ENCODE data around the gene CASP7.
"Not testable (repeated sequence)": the region's sequence is repeated elsewhere in the genome, so short reads cannot be mapped to it uniquely, and the experiment has no call there.

CASP7 gene

DNA sequence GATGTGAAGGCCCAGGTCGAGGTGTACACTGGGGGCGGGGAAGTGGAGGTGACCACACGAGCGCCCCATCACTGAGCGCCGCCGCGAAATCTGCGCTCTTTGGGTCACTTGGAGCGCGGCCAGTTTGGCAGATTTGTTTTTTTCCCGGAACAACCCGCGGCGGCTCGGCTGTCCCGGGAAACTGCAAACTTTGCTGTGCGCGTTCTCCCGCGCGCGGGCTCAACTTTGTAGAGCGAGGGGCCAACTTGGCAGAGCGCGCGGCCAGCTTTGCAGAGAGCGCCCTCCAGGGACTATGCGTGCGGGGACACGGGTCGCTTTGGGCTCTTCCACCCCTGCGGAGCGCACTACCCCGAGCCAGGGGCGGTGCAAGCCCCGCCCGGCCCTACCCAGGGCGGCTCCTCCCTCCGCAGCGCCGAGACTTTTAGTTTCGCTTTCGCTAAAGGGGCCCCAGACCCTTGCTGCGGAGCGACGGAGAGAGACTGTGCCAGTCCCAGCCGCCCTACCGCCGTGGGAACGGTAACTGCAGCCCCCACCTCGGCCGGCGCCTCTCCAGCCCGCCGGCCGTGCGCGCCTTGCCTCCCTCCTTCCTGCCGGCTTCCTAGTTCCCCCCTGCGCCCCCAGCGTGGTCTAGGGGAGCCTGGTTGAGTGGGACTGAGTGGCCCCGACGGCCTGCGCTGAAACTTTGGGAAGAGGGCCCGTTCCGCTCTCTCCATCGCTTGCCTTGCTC is at the start of gene CASP7:
Gene CASP7, plus strand, starts transcription at position 450 of the 727 bp plus-strand sequence. CDS start 17,582 bp downstream, outside the sequence.
- DNase-seq: peak; percentile 93

DNA sequence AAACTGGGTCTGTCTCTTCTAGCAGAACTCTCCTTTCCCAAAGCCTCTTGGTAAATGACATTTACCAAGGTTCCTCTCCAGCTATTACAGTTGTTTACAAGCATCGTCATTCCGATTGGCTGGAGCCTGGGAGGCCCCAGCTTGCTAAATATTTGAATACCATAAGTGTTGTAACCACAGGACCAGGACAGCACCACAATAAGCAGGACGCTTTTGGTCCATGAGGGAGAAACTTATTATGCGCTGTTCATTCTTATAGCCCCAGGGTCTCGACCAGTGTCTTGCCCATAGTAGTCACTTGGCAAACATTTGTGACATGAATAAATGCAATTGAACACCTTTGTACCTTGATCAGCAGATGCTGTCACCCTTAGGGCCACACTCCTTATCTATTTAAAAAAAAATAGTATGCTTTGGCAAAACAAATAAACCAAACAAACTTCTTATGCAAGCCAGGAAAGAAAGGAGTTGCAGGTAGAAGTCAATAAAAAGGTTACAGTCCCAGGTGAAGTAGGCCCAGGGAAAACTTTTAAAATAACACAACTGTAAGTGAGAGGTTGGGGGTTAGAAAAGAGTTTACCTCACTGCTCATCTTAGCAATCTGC is 48.7 kb upstream of the CASP7 start:
- no peak for DNase-seq

DNA sequence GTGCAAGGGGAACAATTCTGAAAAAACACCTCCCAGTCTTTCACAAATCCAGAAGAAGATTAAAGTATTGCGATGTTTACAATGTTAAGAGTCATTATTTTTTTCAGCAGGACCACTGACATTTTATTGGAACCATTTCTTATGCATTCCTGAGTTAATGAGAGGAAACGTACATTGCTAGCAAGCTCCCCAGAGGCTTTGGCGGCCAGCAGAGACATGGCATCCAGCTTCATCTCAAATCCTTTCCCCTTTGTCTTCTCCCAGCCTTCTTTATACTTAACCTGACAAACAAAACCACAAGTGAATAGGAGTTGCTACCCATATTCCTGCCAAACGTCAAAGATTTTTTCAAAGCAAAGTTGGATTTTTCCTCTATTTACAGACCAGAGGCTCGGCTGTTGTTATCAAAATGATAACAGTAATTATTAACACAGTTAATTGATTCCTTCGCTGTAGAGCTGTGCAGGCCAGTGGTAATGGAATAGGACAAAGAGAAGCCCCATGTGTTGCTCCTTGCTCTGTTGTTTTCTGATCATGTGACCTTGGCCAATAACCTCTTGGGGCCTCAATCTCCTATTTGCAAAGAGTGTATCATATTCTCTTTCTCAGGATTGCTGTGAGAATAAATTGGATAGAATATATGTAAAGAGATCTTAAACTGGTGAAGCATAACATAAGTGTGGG is 47.9 kb upstream of the CASP7 start:
- DNase-seq: no peak

DNA sequence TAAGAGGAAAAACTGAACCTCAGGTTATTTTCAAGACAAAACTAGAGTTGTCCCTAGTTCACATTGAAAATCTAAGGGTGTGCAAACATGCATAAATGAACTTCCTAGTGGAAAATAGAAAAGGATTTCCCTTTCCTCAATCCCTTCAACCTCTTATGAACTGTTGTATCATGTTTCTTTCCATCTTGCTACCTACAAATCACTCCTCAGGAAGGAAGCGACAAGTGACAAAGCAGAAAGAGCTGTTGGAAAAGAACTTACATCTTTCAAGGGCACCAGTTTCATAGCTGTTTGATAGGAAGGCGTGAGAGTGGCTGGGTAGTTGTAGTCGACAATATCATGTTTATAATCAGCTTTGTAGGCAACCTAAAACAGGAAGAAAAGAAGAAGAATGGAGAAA is 39.7 kb upstream of the CASP7 start:
- no peak for DNase-seq

DNA sequence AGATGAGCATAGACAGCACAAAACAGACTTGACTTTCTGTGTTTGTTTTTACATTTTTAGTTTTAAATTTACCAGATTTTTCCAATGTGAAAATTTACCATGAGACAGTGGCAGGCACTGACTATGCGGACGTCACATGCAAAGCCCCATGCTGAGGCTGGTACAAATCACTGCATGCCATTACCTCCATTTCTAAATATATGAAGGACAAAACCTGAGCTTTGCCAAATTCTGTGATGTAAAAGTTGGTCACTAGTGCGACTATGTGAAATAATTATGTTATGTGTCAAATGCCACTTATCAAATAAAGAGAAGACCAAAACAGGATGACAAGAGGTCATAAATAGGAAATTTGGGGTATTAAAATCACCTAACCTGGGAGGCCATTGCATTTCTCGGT is 38.0 kb upstream of the CASP7 start:
- no peak for DNase-seq

DNA sequence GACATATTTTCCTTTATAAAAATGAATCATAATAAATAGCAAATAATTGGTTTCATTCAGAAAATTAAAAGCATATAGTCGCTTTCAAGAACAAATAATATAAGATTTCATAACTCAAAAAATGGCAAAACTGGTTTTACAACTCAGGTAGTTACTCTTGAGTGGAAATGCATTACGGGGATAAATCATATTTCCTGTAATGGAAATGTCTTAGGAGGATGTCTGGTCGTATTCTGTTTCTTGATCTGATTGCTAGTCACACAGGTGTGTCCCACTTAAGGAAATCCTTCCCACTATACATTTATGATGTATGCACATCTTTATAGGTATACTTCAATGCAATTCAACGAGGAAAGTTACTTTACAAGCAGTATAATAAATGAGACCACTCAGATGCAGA is 36.5 kb upstream of the CASP7 start:
- no peak for DNase-seq

DNA sequence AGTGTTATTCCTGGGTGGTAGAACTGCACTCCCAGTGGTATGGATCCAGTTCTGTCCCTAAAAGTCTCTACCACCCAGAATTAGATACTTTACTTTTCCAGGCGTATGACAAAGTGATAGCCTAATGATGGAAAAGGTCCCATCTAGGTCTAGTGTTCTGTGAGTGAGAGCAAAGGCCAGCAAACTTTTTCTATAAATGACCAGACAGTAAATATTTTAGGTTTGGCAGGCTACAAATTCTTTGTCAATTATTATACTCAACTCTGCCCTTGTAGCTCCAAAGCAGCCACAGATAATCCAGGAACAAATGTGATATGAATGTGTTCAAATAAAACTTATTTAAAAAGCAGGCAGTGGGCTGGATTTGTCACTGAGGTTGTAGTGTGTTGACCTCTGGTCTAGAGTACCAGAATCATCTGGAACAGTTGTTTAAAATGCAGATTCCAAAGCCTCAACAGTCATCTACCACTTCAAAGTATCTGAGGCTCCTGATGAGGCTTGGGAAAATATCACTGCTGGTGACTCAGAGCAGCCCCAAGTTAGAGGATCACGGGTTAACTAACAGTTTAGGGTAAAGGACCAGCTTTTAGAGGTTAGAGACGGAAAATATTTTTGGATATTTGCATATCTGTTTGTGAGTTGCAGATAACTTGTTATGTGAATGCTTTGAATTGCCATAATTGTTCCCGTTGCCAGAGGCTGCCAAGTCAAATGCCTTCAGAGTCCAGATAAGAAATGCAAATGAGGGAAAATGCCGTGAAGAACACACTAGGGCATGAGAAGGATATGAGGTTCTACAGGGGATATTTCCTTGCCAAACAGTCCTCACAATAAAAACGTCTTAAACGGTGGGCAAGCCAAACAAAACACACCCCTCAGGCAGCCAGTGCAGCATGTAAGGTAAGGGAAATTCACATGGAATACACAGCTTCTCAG is 35.3 kb upstream of the CASP7 start:
- no peak for DNase-seq

DNA sequence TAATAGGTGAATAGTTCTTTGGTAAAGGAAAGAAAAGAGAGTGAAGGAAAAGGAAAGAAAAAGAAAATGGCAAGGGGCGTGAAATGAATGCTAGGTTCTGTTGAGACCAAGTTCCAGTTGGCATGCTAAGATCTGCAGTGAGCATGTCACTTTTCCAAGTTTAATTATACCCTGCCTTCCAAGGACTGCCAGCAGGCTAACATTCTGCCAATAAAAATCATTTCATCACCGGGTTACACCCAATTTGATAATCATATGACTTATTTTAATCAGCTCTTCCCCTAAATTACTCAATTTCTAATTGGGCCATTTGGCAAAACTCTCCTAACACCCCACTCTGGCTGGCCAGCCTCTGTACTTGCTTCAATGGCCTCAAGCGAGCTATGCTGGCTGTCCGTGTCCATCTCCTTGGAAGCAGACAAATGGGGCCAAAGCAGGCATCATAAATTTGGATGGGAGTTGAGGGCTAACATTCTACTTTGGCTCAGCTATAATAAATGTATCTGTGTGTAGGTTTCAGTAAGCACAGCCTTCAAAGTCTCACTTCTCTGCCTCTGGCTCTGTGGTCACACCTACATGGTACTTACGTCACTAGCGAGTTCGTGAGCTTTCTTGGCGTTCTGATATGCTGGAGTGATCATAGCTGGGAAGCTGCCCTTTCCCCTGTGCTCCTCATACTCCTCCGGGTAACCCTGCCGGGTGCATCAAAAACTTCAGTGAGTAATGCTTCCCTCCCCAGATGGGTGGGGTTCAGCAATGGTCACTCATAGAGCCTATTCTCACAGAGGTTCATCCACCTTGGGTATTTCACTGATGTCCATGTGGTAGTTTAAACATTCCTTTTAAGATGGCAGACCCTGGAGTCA is 33.1 kb upstream of the CASP7 start:
- DNase-seq: no peak

DNA sequence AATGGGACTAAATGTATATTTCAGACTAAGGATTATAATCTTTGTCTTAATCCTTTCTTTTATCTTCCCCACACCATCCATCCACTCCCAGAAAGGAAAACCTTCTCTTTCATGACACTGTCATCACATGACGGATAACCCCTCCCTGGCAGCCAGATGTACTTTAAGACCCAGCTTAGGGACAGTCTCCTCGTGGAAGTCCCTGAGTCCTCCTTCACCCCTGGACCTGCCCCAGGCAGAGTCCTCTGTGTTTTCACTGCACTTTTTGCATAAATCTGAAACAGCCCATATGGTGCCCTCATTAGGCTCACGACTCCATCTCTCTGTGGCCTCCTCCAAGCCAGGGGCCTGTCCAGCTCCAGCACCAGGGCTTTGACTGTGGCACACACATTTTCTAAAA is 31.9 kb upstream of the CASP7 start:
- DNase-seq: no peak

DNA sequence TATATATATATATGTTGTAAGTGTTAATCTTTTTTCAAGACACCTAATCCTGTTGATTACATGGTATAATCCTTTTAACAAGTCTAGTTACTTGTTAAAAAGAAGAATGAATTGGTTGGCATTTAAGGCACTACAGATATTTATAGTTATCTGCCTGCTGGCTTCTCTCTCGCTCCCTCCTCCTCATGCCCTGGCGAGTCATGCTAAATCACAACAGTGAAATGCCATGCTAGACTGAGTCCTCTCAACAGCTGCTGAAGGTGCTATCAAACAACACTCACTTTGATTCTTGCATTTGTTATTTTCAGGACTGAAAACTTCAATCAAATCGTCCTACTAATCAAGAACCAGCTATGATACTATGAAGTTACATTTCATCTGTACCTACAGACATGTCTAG is 31.2 kb upstream of the CASP7 start:
- no peak for DNase-seq

DNA sequence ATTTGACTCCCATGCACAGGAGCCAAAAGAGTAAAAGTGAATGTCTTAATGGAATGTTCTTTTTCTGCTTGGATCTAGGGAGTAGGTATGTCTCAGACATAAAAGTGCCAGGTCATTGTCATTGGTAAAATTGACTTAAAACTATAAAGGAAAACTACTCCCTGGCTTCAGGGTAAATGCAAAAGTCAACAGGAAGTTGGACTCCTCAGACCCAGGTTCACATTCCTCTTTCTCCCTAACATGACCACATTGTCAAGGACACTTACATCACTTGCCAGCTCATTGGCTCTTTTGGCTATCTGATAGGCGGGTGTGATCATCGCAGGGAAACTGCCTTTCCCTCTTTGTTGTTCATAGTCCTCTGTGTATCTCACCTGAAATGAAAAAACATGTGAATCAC is 29.5 kb upstream of the CASP7 start:
- no peak for DNase-seq

DNA sequence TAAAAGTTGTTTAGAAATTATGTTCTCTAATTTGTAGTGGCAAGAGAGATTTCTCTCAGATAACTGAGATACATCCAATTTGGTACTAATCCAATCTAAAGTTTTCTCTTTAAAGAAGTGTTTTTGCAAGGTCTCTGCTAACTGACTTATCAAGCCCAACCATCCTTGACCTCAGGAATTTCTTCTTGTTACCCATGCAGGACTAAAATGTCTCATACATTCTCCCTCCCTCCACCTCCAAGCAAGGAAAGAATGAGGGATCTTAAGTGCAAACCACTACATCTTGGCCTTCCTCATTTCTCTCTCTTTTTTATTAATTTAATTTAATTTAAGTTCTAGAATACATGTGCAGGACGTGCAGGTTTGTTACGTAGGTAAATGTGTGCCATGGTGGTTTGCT is 28.7 kb upstream of the CASP7 start:
- no peak for DNase-seq

DNA sequence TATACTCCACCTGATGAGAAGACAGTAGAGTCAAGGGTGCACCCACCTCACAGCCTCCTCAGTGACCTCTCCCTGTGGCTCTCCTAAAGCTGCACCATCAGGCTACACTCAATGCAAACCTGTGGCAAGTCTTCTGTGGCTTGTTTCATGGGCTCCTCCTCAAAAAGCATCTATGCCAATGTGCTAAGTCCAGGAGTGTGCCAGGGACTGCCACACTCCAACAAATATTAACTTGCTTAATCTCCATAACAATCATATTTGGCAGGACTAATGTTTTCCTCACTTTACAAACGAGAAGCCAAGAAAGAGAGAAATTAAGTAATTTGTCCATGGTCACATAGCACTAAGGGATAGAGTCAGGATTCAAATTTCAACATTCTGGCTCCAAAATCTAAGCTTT is 27.8 kb upstream of the CASP7 start:
- DNase-seq: no peak

DNA sequence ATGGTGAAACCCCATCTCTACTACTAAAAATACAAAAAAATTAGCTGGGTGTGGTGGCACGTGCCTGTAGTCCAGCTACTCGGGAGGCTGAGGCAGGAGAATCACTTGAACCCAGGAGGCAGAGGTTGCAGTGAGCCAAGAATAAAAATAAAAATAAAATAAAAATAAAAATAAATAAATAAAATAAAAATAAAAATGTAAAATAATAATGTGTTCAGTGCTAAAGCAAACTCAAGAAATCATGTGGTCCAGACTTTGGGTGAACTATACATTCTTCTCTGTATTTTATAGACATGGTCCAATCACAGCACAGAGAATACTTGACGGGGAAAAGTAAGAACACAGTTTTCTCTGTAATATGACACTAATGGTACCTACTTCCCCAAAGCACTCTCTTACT is 27.3 kb upstream of the CASP7 start:
- not testable (repeated sequence) for DNase-seq

DNA sequence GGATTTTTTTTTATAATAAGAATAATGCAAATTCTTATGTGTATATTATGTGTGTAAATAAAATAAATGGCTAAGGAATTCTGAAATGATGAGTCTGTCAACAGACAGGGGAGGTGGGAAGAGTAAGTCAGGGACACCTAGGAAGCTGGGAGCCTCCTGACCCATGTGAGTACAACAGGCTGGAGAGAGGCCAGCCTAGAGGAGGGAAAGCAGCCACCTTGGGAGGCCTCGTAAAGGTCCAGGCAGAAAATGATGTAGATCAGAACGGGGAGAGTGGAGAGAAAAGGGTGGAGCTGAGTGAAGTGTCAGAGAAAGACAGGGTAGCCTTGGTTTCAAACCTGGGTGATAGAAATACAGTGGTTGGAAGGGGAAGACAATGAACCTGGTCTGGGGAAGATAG is 22.8 kb upstream of the CASP7 start:
- DNase-seq: no peak

DNA sequence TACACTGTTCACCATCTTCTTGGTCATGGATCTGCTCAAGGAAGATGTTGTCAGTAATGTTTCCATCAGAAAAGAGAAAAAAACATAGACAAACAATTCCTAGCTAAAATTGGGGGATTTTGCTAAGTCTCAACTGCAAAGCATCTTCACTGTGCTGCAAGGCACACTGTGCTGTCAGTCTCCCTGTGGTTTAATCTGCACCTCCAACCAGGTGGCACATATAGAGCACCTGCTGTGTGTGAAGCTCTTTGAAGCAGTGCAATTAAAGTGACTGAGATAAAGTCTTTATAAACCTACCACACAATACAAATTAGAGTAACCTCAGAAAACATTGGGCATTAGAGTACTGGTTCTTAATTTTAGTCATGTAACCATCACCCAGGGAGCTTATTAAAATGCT is 22.2 kb upstream of the CASP7 start:
- DNase-seq: no peak

DNA sequence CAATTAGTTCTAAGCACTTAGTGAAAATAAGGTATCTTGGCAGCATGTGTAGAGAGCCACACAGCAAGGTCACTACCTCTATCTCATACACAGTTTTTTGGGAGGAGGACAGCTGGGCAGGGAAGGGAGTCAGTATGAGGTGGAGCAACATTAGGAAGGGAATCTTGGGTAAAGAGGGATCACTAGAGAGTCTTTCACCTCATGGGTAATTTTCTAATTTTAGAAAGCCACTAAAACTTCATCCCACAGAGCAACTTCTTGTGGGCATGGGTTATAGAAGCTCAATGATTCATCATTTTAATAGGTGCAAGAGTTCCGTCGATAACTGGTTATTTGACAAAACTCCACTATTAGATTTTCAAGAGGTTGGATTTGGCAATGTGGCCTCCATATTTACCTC is 18.4 kb upstream of the CASP7 start:
- DNase-seq: no peak

DNA sequence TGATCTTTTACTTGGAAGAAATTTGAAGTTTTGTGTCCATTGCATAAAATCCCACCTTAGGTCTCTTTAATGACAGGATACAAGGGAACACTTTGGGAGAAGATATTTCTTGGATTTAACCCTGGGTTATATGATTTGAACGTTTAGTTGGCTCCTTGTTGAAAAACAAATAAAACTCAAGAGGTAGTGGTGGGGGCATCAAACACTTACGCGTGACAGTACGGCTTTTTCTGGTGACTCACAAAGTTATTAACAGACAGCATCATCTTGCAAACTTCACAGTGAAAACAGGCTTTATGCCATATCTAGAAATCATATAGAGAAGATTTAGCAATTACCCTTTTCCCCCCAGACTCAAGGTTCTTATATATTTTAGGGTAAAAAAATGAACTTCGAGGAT is 16.6 kb upstream of the CASP7 start:
- DNase-seq: no peak

DNA sequence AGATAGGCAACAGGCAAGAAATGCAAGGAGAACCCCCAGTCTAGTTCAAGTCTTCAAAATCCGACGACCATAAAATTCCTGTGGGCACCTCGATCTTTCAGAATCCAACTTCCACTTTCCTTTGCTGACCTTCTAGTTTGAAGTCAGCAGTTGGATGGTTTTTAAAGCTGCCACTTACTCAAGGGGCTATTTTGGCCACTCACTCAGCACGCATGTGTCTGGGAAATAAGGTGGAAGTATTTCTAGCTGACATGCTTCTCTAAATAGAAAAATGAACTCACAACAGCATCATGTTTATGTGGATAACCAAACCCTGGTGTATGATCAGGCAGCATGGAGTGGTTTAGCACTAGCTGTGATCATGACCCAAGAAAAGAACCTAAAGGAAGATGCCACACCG is 15.8 kb upstream of the CASP7 start, which contains the start of gene NRAP:
Gene NRAP, minus strand, starts transcription at position 134 of the 400 bp plus-strand sequence. CDS start 159 bp downstream, outside the sequence.
- DNase-seq: no peak

DNA sequence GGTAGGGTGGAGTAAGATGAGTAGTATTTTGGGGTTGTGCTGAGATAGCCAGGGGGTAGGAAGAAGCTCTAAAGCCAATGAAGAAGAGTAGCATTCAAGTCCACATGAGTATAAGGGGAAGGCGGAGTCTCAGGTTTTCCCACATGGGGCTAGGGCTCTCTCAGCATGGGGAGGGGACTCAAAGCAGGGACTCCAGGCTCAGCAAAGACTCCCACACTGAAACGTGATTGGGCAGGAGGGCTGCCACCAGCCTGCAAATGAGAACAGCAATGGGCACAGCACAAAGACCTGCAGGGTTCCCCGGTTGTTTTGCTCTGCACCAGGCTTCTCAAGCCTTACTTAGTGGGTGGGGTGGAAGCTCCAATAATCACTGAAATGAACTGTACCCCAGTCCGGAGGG is 14.4 kb upstream of the CASP7 start:
- DNase-seq: no peak

DNA sequence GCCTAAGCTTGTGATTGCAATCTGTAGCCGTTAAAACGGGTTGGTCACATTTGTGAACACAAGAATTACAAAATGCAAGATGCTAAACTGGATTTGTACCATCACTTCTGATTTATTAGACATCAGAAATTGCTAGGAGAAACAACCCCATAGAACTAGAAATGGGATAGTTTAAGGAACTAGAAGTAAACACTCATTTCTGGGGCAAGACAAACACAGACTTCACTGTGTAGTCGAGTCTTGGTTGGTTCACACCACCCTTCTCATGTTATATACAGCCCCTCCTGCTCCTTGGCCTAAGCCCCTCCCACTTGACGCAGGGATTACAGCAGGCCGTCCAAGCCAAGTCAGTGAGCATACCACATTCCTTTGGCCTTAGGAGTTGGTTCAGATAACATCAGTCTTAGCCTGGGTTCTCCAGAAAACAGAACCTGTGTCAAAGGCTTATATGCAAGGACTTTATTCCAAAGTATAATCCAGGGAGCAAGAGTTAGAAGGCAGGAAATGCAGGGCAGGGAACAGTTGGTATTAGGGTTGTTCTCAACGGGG is 13.8 kb upstream of the CASP7 start:
- no peak for DNase-seq
